ENCODE data around the gene ALDH3B2. TPM values are rescaled to one million over a fixed set of nuclear protein-coding genes. Genes with fewer than 3 reads are reported as not detected.
A peak's percentile ranks its signal among the peaks of the same experiment; 100 is the strongest.
"Not testable (repeated sequence)": the region's sequence is repeated elsewhere in the genome, so short reads cannot be mapped to it uniquely, and the experiment has no call there.

The ALDH3B2 gene
- total RNA-seq, result 0.65 TPM
- long read RNA-seq, result 0 reads

GRCh38 chr11:67674442-67674871 lies at the start of gene ALDH3B2:
TSS of gene ALDH3B2 (minus strand) at chr11:67674623. CDS start at chr11:67666935, 7,688 bp downstream.
- TF ChIP-seq CTCF (IDR thresholded peaks at IDR 0.05), result no peak
- peak within 1 kb of the TSS; percentile 31 for H3K27ac ChIP-seq
- peak; percentile 89 to 94 for ATAC-seq

GRCh38 chr11:67723036-67723435 lies 48.6 kb upstream of the ALDH3B2 start:
- H3K27ac ChIP-seq; H3K4me3 ChIP-seq; H3K9me3 ChIP-seq; intact Hi-C loops (cut with DNase I); H3K36me3 ChIP-seq; H3K27me3 ChIP-seq (ENCODE audit: low read depth); ATAC-seq; DNase-seq; H3K4me1 ChIP-seq: not testable (repeated sequence)

More at GRCh38 chr11:67674442-67674871, at the start of gene ALDH3B2:
- intact Hi-C loops (cut with DNase I), result no loop called here
- DNase-seq, result no peak
- Histone ChIP-seq H3K9me3 (no peaks in the 10 kb centered on the region), H3K27me3 (ENCODE audit: low read depth) (peaks cover 16% of the 10 kb centered on the region), H3K4me3 (no peak within 1 kb of the TSS), H3K36me3 (no peaks in the 10 kb centered on the region), H3K4me1 (peaks cover 9% of the 10 kb centered on the region)

GRCh38 chr11:67716226-67716625 lies 41.8 kb upstream of the ALDH3B2 start:
- H3K4me1 ChIP-seq; ATAC-seq; H3K36me3 ChIP-seq; H3K27me3 ChIP-seq (ENCODE audit: low read depth); H3K9me3 ChIP-seq; H3K27ac ChIP-seq; DNase-seq; H3K4me3 ChIP-seq; intact Hi-C loops (cut with DNase I): not testable (repeated sequence)

- H3K27me3 ChIP-seq (ENCODE audit: low read depth); intact Hi-C loops (cut with DNase I); H3K27ac ChIP-seq; H3K4me1 ChIP-seq; ATAC-seq; H3K9me3 ChIP-seq; H3K36me3 ChIP-seq; H3K4me3 ChIP-seq; DNase-seq: not testable (repeated sequence)
Measured at GRCh38 chr11:67715801-67716200, 41.4 kb upstream of the ALDH3B2 start.

GRCh38 chr11:67713892-67714509 lies 39.6 kb upstream of the ALDH3B2 start:
- H3K4me3 ChIP-seq; H3K4me1 ChIP-seq; H3K9me3 ChIP-seq; H3K27ac ChIP-seq; intact Hi-C loops (cut with DNase I); H3K36me3 ChIP-seq; ATAC-seq; H3K27me3 ChIP-seq (ENCODE audit: low read depth): not testable (repeated sequence)
- DNase-seq, result peak; percentile 67
- peak; percentile 36 for TF ChIP-seq CTCF (IDR thresholded peaks at IDR 0.05)

GRCh38 chr11:67711676-67712075 lies 37.3 kb upstream of the ALDH3B2 start:
- H3K4me3 ChIP-seq, result not testable (repeated sequence)

GRCh38 chr11:67711212-67711611 lies 36.8 kb upstream of the ALDH3B2 start:
- H3K4me3 ChIP-seq; H3K36me3 ChIP-seq; intact Hi-C loops (cut with DNase I); H3K27me3 ChIP-seq (ENCODE audit: low read depth); H3K9me3 ChIP-seq; DNase-seq; H3K27ac ChIP-seq; H3K4me1 ChIP-seq; ATAC-seq: not testable (repeated sequence)

More at GRCh38 chr11:67711676-67712075, 37.3 kb upstream of the ALDH3B2 start:
- H3K4me1 ChIP-seq; ATAC-seq; H3K9me3 ChIP-seq; H3K27ac ChIP-seq; DNase-seq; H3K27me3 ChIP-seq (ENCODE audit: low read depth); H3K36me3 ChIP-seq; intact Hi-C loops (cut with DNase I): not testable (repeated sequence)

- H3K9me3 ChIP-seq; DNase-seq; H3K4me3 ChIP-seq; H3K27ac ChIP-seq; H3K4me1 ChIP-seq; H3K36me3 ChIP-seq; H3K27me3 ChIP-seq (ENCODE audit: low read depth); ATAC-seq; intact Hi-C loops (cut with DNase I): not testable (repeated sequence)
Measured at GRCh38 chr11:67709806-67710205, 35.4 kb upstream of the ALDH3B2 start.

Measured in lower lobe of right lung (tissue), 2 donors.